ENCODE results near the gene TRIM22.

TRIM22 gene

GRCh38 chr11:5749836-5750235 lies 60.2 kb downstream of the TRIM22 start:
- no peak for FAIRE-seq

- no peak for FAIRE-seq
These were observed 64.4 kb downstream of the TRIM22 start, which contains the start of gene OR52N4 for GRCh38 chr11:5753943-5754342. Gene OR52N4, plus strand, starts transcription at chr11:5754243. Its CDS starts 498 bp downstream, at chr11:5754741.

Measured in islet of Langerhans (tissue), 1 donor.